MG63 (cell line): ENCODE data around the gene B9D1. TPM values are rescaled to one million over a fixed set of nuclear protein-coding genes. Genes with fewer than 3 reads are reported as not detected.

Experiments used
- DNase-seq: peaks from one replicate; pipeline ENCODE4 v3.0.0-alpha.2; 2020
- H3K27me3 ChIP-seq: fragments of 250-450 bp; sonication (Bioruptor Pico); 2 replicates; pipeline ENCODE4 v1.5.1; 2020; ENCODE audit warnings: mild to moderate bottlenecking, moderate library complexity
- H3K36me3 ChIP-seq: fragments of 250-450 bp; sonication (Bioruptor Pico); 2 replicates; pipeline ENCODE4 v1.5.1; 2020; ENCODE audit warnings: mild to moderate bottlenecking, moderate library complexity
- H3K4me3 ChIP-seq: fragments of 250-450 bp; sonication (Bioruptor Pico); 2 replicates; pipeline ENCODE4 v1.5.1; 2020; ENCODE audit warnings: mild to moderate bottlenecking, moderate library complexity
- H3K9me3 ChIP-seq: fragments of 250-450 bp; sonication (Bioruptor Pico); 2 replicates; pipeline ENCODE4 v1.5.1; 2020; ENCODE audit warnings: mild to moderate bottlenecking, moderate library complexity
- total RNA-seq: library from RNA; depleted of rRNA; stranded (reverse); fragments of >200 nt; shearing (Covaris generic); gene quantifications from 2 replicates; pipeline ENCODE4 v1.2.3, GENCODE V29; 2014; ENCODE audit warnings: low replicate concordance

B9D1 gene
- total RNA-seq, 1 experiment from 2014 or later, result 14.8 TPM

DNA sequence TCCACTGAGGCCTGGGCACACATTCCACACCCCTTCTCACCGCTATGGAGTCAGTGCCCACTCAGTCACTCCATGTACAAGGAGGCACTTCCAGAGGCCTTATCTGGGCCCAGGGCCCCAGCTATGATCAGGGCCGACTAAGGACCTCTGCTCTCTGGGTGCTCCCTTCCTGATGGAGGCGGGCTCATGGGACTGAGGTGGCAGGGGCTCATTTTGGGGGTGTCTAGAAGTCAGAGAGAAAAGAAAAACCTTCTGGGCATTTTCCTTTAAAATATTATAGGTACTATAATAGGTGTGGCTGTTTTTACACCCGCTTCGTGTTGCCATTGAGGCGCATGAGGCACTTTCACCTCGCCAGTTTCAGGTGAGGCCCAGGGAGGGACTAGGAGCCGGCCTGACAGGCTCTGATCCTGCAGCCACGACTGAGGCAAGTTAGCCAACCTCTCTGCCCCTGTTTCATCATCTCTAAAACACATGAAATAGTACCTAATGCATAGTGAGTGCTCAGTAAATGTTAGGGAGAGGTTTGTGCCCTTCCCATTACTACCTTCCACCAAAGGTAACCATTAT lies 14.4 kb downstream of the B9D1 start:
- no peaks in the 10 kb centered on the region for H3K27me3 ChIP-seq
- no peak for DNase-seq
- no peaks in the 10 kb centered on the region for H3K9me3 ChIP-seq
- H3K4me3 ChIP-seq, result no peak overlapping the region
- H3K36me3 ChIP-seq, result no peaks in the 10 kb centered on the region

- no peaks in the 10 kb centered on the region for H3K9me3 ChIP-seq
- no peak overlapping the region for H3K4me3 ChIP-seq
- H3K36me3 ChIP-seq, result no peaks in the 10 kb centered on the region
- DNase-seq, result no peak
- no peaks in the 10 kb centered on the region for H3K27me3 ChIP-seq
Measured at GRCh38 chr17:19347323-19348080, 15.0 kb downstream of the B9D1 start.

DNA sequence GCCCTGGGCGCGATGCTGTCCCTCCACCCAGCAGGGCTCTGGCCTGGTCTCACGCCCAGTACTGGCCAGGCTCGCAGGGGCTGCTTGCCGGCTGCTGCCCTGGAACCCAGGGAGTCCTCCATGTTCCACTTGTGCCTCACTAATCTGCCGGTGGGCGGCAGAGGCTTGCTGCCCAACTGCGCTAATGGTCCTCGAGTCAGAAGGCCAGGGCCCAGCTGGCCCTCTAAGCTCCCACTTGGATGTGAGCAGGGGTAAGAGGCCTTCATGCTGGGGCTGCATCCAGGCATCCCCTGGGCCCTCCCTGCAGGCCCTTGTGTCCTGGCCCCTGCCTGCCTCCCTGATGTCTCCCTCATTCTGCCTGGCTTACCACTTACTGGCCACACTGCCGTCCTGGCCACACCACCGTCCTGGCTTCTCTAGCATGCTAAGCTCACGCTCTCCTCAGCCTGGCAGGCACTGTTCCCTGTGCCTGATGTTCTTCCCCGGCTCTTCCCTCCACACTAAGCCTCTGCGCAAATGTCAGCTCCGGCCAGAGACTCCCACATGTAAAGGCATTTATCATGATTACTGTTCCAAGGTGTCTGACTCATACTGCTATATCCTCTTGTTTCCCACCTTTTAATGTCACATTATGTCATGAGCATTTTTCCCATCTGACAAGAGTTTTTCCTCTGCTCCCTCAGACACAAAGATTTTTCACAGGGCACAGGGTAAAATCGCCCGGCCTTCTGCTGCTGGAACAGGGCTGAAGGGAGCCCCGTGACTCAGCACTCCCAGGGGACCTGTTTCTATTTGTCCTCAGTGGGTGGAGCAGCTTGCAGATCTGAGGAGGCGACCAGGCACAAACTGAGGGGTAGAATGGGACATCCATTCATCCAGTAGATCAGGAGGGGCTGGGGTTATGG lies 15.9 kb downstream of the B9D1 start:
- H3K4me3 ChIP-seq, result no peak overlapping the region

DNA sequence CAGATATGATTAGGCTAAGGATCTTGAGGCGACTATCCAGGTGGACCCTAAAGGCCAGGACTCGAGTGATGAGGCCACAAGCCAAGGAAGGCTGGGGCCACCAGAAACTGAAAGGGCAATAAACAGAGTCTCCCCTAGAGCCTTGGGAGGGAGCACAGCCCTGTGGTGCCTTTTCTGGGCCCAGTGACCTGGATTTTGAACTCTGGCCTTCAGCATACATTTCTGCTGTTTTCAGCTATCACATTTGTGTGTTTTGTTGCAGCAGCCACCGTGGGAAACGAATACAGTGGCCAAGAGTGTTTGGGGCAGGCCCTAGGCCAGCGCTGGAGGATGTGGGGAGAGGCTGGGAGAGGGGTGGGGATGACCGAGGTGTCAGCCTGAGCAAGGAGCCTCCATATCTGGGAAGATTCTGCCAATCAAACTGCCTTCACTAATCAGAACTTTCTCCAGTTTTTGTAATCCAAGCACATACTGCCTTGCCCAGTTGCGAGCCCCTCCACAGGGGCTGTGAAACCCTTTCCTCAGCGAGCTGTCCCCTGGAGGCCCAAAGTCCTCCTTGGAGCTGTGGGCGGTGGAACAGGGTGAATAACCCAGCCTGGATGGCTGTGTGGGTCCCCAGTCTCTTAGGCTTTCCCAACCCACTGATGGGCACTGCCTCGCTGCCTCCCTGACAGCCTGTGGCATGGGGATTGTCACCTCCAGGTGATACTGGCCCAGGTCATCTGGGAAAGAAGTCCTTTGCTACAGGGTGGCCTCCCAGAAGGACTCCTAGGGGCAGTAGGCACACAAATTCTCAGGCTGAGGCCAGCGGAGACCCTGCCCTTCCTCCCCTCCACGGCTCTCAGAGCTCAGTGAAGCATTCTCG lies 16.8 kb downstream of the B9D1 start:
- Histone ChIP-seq H3K4me3 (no peak overlapping the region), H3K36me3 (no peaks in the 10 kb centered on the region)
- no peak for DNase-seq

More for the DNA sequence above, 15.9 kb downstream of the B9D1 start:
- Histone ChIP-seq H3K36me3 (no peaks in the 10 kb centered on the region), H3K9me3 (no peaks in the 10 kb centered on the region), H3K27me3 (no peaks in the 10 kb centered on the region)
- DNase-seq, result peak; percentile 66

GRCh38 chr17:19345067-19345460 lies 17.5 kb downstream of the B9D1 start:
- DNase-seq, result no peak
- Histone ChIP-seq H3K4me3 (no peak overlapping the region), H3K36me3 (no peaks in the 10 kb centered on the region), H3K27me3 (no peaks in the 10 kb centered on the region), H3K9me3 (no peaks in the 10 kb centered on the region)

More for the DNA sequence above, 16.8 kb downstream of the B9D1 start:
- Histone ChIP-seq H3K27me3 (no peaks in the 10 kb centered on the region), H3K9me3 (no peaks in the 10 kb centered on the region)

DNA sequence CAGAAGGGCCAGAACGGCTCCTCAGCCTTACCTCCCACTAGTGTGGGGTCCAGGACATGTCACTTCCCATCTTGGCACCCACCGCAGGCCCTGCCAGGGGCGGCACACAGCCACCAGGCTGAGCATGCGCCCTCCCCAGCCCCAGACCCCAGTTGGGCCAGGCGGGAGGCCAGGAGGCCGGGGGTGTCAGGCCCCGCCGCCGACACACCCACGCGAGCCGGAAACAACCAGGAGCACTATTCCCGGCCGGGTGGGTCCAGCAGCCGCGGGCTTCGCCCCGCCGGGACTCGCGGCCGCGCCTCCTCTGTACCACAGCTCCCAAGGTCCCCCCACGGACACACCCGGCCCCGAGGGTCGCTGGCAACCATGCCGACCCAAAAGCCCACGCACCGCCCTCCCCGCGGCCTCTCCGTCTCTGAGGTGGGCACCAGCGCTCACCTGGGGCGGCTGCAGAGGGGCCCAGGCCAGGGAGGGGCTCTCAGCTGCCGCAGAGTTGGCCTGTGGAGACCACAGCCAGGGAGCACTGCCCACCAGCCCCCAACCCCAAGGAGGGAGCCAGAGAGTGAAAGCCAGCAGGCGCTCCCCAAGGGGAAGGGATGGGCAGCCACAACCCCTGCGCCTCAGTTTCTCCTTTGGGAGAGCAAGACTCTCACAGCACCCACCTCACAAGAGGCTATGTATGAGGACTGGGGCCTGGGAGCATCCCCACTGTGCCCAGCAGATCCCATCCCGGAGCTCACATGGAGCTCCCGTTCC lies 18.0 kb downstream of the B9D1 start:
- Histone ChIP-seq H3K36me3 (no peaks in the 10 kb centered on the region), H3K4me3 (no peak overlapping the region), H3K27me3 (no peaks in the 10 kb centered on the region), H3K9me3 (no peaks in the 10 kb centered on the region)
- DNase-seq, result no peak

- DNase-seq, result no peak
- Histone ChIP-seq H3K9me3 (no peaks in the 10 kb centered on the region), H3K4me3 (no peak overlapping the region), H3K36me3 (no peaks in the 10 kb centered on the region), H3K27me3 (no peaks in the 10 kb centered on the region)
Measured at GRCh38 chr17:19343671-19344151, 18.8 kb downstream of the B9D1 start.

GRCh38 chr17:19343256-19343630 lies 19.3 kb downstream of the B9D1 start:
- DNase-seq, result no peak

DNA sequence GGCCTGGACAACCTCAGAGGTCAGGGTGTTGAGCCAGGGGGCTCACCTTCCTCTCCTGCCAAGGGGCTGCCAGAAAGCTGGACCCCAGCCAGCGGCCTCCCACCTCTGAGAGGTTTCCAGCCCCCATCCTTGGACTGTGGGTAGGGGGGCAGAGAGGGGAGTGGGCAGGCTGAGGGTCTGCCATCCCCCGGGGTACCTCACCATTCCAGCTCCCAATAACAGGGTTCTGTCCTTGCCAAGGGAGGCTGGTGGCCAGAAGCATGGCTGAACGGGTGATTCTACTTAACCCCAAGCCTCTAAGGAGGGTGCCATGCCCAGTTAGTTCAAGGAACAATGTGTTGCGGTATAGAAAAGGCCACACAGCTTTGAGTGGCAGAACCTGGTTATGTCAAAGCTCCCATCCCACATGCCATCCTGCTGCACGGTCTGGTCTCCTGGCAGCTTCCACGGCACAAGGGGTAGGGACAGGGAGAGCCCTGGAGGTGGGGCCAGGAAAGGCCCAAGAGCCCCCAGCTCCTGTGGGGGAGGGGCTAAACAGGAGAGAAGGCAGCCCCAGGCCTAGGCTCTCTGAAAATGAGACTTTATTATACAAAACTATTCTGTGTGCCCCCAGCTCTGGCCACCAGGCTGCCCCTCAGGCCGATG lies 19.8 kb downstream of the B9D1 start:
- no peaks in the 10 kb centered on the region for H3K9me3 ChIP-seq
- no peak for DNase-seq
- H3K27me3 ChIP-seq, result no peaks in the 10 kb centered on the region
- H3K4me3 ChIP-seq, result no peak overlapping the region
- no peaks in the 10 kb centered on the region for H3K36me3 ChIP-seq

More at GRCh38 chr17:19343256-19343630, 19.3 kb downstream of the B9D1 start:
- no peaks in the 10 kb centered on the region for H3K9me3 ChIP-seq
- no peaks in the 10 kb centered on the region for H3K27me3 ChIP-seq
- no peaks in the 10 kb centered on the region for H3K36me3 ChIP-seq
- H3K4me3 ChIP-seq, result no peak overlapping the region

DNA sequence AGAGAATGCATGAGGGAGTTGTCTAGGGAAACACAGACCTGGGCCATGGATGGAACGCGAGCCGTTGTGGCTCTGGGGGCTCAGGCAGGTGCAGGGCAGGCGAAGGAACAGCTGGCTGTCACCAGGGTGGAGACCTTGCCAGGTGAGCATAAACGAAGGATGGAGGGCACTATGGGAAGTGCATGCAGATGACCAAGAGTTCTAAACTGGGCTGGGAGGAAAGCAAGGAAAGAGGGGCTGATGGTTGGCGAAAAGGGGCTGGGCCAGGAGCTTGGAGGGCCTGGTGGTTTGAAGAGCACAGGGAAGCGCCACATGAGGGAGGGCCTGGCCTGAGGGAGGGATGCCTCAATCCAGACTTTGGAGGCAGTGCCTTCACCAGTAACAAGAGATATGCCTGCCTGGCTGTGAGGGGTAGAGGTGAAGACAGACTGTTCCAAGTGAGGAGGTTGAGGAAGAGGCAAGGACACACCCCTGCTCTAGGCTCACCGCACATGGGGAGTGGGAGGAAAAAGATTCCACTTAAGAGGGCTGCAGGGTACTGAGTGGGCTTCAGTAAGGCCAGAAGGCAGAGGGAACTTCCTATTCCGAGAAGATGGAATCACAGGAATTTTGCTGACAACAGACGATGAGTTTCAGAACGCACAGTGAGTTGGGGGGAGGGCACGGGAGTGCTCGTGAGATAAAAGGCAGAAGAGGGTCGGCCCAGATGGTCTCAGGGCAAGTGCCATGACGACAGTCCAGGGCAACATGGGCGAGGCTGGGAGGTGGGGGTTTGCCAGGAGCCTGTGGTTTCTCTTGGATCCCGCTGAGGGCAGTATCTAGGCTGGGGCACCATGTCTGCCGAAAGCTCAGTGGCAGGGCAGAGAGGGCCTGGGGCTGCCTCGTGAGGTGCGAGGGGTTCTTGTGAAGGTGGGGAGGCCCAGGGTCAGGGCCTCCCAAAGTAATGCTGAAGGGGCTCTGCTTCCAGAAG lies 20.6 kb downstream of the B9D1 start:
- DNase-seq, result no peak
- no peaks in the 10 kb centered on the region for H3K9me3 ChIP-seq
- no peak overlapping the region for H3K4me3 ChIP-seq
- no peaks in the 10 kb centered on the region for H3K36me3 ChIP-seq
- H3K27me3 ChIP-seq, result no peaks in the 10 kb centered on the region

- H3K9me3 ChIP-seq, result no peaks in the 10 kb centered on the region
- no peak overlapping the region for H3K4me3 ChIP-seq
- DNase-seq, result no peak
- H3K27me3 ChIP-seq, result no peaks in the 10 kb centered on the region
- H3K36me3 ChIP-seq, result no peaks in the 10 kb centered on the region
Measured at GRCh38 chr17:19341211-19341631, 21.3 kb downstream of the B9D1 start.

GRCh38 chr17:19339341-19339815 lies 23.1 kb downstream of the B9D1 start:
- Histone ChIP-seq H3K27me3 (no peaks in the 10 kb centered on the region), H3K9me3 (no peaks in the 10 kb centered on the region), H3K36me3 (no peaks in the 10 kb centered on the region; the same call in 1 of the 2 replicates), H3K4me3 (no peak overlapping the region)
- DNase-seq, result no peak

DNA sequence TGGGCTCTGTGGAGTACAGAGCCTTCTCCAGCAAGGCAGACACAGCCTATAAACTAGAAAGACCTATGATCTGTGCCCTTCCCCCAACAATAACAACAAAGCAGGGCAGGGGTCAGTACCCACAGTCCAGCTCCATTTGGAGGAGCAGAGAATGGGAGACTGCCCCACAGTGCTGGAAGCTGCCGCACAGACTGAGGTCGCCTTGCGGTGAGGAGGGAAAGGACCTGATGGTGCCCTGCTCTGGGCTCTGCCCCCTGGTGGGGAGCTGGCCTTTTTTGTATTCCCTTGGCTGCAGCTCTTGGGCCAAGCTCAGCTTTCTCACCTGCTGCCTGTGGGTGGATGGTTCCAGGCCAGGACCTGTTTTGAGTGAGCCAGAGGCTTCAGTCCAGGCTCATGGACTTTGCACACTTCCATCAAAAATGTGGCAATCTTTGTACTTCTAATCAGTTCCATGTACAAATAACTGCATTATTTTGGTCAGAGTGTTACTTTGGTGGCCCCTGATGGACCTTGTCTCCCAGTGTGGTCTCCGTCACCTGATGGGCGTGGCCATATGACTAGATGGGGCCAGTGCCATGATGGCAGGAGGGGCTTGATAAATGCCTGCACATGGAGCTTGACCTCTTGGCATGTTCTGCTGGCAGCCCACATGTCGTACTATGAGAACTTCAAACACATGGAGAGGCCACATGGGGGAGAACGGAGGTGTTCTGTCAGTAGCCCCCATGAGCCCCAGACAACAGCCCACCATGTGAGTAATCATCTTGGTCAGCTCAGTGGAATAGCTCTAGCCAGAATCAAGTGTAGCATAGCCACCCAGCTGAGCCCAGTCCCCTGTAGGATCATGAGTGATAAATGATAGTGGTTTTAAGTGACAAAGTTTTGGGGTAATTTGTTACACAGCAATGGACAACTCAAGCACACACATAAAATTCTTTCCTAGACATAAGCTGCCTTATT lies 24.2 kb downstream of the B9D1 start:
- H3K4me3 ChIP-seq, result no peak overlapping the region
- no peaks in the 10 kb centered on the region for H3K27me3 ChIP-seq
- no peaks in the 10 kb centered on the region for H3K9me3 ChIP-seq
- DNase-seq, result no peak
- H3K36me3 ChIP-seq, result no peaks in the 10 kb centered on the region; the same call in 1 of the 2 replicates
